Measurements from ENCODE around the gene IMP4.

The IMP4 gene

DNA sequence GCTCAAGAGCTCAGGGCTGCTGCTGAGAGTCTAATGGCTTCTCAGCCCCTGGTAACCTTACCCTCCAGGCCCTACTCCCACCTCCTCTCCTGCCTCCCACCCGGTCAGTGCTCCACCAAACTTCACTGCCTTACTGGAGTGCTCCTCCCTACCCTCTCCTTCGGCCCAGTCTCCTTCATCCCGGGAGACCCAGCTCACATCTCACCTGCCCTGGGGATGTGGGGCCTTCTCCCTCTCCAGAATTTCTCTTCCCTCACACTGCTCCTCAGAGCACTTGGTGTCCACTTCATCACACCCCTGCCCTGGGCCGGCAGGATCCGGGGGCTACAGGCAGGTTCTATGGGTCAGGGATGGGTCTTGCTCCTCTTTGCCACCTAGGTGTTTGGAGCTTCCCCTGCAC is 34.8 kb downstream of the IMP4 start:
- no peak for DNase-seq (ENCODE audit: low read depth, low spot score)

DNA sequence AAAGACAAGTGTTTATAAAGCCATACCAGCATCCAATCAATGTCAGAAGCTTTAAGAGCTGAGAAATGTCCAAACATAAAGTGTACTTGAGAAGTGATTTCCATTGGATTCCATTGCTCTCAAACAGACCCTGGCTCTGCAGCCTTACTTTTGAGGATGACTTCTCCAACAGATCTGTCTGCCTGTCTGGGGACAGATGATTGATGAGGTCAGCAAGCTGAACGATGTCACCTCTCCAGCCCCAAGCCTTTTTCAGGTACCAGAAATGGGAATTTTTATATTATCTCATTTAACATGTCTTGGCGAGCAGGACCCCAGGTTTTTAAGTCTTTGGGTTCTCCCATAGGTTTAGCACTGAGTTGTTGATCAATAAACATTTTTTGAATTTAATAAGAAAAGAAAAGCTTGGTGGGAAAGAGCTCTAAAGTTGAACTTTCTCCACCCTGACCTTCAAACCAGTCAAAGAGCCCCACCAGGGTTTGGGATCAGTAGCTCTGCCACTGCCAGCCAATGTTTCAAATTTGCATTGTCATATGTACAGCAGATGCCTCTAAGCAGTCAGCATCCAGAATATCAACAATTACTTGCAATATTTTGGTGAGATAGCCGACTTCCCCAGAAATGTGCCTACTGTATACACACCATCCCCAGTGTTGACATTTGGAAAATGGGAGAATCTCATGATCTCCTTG is 35.7 kb downstream of the IMP4 start:
- DNase-seq (ENCODE audit: low read depth, low spot score): no peak

DNA sequence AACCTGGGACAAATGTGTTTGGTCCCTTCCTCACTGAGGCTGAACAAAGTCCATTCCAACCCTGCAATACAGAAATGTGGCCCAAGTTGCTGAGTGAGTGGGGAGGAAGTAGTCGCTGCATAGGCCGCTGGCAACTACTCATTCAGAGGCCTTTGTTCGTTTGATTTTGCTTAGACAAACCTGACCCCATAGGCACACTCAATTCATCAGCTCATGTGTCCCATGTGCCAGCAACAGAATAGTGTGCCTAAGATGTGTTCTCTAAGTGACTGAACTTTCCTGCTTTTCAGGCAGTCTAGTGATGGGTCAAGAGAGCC is 36.2 kb downstream of the IMP4 start:
- no peak for DNase-seq (ENCODE audit: low read depth, low spot score)

DNA sequence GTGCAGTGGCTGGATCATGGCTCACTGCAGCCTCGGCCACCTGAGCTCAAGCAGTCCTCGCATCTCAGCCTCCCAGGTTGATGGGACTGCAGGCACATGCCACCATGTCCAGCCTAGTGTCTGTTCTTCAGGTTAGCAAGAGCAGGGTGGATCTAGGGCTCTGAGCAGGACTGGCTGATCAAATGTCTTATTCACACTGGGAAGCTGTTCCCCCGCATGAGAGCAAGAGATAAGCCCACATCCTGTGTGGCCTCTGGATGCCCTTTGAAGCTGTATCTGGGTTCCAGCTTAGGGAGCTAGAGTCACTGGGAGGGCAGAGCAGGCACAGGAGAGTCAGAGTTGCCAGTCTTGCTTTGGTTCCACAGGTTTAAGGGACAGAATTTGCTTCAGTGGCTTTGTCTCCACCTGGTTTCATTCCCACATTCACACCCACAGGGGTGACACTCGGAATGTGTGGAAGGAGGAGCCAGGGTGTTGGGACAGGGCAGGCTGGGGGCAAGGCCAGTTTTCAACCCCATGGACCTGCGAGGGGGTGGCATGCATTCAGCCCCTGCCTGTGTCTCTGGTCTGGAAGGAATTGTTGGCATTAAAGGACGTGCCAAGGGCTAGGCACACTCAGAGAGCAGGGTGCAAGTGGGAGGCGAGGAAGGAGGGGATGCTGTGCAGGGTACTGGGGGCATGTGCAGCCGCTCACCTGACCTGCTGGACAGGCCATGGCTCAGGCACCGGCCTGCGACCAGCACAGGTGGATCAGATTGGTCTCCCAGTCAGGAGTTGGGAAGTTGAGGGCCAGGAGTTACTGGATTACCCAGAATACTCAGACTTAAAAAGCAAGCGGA is 37.6 kb downstream of the IMP4 start:
- no peak for DNase-seq (ENCODE audit: low read depth, low spot score)

DNA sequence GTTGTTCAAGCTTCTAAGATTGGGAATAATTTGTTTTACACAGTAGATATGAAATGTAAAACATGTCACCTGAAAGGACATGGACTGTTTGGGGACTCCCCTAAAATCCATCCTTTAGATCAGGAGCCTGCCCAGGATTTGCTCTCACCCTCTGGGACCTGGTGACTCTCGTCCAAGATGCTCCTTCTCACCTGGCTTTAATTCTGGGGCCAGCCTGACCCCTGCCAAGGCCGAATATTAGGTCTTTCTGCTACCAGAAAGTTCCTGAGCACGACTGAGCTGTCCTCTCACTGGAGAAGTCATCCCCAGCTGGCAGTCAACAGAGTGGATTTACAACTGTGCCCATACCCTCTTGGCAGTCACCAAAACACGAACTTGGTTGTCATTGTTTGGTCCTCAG is 38.4 kb downstream of the IMP4 start:
- no peak for DNase-seq (ENCODE audit: low read depth, low spot score)

DNA sequence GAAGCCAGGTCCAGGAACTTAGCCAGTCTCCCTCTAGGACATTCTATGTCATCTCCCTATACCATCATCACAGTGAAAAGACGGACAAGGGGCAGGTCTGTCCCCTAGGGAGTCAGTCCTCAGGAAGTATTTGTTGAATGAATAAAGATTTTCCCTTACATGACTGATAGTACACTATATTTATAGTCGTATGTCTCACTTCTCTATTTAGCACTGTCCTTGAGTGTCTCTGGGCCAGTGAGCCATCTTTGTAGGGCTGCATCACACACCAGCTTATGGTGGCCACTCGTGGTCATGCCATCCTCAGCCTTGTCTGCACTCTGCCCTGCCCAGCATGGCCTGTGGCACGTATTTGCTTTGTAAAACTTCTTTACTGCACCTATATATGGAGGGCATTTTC is 38.9 kb downstream of the IMP4 start:
- no peak for DNase-seq (ENCODE audit: low read depth, low spot score)

DNA sequence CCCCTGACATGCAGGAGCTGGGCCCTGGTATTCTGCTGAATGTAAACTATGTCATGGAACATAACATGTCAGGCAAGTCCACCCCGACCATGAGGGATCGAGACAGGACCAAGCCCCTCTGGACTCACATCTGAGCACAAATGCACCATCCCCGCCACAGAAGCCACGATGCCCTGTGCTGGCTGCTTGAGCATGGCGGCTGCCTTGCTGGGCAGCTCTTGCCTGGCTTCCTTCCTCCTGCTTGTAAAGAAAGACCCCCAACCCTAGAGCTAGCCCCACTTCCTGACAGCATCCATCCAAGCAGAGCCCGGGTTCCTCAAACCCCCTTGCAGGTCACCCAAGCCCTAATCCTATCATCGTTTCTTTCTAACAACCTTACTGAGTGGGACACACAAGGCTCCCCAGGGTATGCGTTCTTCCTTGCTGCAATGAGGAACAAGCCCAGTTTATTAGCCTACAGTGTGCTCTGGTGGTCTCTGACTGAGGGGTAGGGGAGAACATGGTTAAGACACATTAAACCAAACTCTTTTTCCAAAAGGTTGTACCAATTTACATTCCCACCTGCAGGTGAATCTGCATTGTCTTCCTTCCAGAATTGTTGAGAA is 39.7 kb downstream of the IMP4 start:
- DNase-seq (ENCODE audit: low read depth, low spot score): no peak

DNA sequence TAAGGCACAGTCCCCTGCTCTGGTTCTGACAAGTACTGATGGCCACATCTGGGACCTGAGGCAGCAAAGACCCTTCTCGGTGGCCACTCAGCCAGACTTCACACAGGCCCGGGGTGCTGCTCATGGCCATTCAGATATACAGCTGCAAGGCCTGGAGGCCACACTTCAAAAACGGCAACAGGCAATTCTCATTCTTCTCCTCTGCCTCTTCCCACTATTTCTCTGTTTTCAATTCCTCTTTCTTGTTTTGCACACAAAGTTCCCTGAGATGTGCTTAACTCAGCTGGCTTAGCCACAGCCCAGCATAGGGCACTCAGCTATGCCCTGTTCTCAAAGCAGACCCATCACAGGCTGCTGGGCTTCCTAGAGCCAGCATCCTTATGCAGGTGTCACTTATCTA is 43.0 kb downstream of the IMP4 start:
- no peak for DNase-seq (ENCODE audit: low read depth, low spot score)

DNA sequence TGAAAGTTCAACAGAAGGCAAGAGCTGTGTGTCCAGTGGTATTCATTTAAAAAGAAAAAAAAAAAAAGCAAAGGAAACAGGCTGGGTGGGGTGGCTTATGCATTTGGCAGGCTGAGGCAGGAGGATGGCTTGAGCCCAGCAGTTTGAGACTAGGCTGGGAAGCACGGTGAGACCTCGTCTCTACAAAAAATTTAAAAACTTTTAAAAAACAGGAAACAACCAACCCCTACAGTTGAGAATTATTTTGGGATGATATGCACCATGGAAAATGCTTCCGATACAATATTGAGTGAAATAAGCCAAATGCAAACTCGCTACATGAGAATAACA is 44.3 kb downstream of the IMP4 start:
- DNase-seq (ENCODE audit: low read depth, low spot score): no peak

DNA sequence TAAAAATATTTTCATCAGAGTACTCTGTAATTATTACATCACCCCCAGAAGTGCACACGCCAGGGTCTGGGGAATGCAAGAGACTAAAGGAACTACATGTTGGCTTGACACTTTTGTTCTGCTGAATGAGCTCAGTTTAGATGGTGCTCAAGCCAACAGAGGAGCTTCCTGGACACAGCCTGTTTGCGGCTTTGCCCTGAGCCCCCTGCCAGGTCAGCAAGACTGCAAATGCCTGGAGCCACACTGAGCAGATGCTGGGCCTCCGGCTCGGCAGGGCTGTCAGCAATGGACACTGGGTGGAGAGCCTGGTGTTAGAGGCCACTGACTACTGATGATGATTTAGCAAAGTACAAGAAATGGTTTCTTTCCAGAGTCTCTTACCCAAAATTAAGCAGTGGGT is 45.1 kb downstream of the IMP4 start:
- DNase-seq (ENCODE audit: low read depth, low spot score): peak; percentile 29

DNA sequence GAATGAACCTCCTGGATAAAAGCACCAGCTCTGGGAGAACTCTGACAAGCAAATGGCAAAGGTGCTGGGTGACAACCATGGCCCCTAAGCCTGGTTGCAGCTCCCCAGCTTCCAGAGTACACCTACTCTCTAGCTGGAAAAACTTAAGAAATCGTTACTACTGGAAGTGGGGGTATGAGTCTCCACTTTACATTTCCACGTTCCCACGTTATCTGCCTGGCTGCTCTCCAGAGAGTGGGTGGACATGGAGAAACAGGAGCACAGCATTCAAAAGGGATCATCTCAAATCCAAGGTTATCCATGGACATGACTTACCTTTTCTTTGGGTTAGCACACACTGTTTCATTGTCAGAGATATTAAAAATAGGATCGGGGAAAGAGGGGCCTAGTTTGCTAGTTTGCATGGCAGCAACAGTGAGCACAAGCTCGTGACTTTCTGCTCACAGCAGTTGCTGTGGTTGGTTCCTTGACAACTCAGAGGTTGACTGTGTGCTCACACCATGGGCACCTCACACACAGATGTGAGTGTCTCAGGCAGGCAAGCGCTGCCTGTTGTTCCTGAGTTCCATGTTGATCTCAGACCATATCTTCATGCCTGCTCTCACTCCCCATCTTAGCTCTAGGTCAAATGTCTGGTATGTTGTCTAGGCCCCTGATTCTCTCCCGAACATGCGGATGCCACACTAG is 45.7 kb downstream of the IMP4 start:
- no peak for DNase-seq (ENCODE audit: low read depth, low spot score)

DNA sequence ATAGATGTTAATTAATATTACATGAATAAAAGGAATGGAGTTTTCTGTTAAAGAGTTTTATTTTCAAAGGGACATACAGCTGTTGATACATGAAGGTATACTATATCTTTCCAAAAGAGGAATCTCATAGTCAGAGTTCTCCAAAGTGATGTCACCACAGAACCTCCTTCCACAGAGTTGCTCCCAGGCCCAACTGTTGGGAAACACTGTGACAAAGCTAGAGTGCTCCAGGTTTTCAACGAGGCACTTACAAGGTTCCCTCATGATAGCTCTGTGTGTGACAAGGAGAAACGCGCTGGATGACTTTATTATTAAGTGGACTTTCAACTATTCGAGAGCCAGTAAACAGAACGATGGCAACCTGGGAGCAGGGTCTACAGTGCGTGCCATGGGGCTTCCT is 46.7 kb downstream of the IMP4 start:
- no peak for DNase-seq (ENCODE audit: low read depth, low spot score)

DNA sequence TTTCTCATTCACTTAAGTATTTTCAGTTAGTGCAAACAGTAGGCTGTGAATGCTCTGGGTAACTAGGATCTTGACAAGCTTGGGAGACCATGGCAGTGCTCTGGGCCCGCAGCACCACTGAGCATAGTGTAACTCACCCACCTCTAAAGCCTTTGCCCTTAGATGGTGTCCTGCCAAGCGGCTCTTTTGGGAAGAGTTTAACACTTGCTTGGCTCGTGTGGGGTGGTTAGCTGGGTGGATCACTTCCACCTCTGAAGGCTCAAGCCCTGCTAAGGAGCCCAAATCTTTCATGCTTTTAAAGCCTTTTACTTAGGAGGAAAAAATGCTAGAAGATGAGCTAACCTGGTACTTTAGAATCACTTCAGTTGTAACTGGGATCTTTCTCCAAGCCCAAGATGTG is 47.1 kb downstream of the IMP4 start:
- DNase-seq (ENCODE audit: low read depth, low spot score): no peak

DNA sequence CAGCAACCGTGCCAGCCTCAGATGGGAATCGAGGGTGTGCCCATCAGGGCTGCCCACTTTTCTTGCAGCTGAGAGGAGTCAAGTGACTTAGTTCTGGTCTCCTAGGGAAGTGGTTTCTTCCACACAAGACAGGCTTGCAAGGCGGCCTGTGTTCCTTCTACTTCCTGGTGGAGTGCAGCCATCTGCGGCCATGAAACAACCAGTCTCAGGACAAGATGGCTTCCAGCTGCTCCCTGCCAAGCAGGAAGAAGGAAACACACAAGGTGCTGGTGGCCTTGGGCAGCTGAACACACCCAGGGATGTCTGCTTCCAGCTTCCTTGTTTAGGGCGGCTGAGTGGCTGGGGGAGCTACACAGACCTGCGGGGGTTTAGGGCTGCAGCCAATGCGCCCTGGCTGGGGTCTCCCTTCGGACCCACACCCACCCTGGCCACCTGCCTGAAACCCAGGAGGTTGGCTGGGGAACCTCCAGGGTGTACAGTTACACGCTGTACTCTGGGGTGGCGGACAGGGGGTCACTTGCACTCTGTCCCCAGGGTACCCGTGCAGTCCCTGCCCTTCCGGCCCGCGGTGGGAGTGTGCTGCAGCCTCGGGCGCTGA is 47.9 kb downstream of the IMP4 start:
- no peak for DNase-seq (ENCODE audit: low read depth, low spot score)

DNA sequence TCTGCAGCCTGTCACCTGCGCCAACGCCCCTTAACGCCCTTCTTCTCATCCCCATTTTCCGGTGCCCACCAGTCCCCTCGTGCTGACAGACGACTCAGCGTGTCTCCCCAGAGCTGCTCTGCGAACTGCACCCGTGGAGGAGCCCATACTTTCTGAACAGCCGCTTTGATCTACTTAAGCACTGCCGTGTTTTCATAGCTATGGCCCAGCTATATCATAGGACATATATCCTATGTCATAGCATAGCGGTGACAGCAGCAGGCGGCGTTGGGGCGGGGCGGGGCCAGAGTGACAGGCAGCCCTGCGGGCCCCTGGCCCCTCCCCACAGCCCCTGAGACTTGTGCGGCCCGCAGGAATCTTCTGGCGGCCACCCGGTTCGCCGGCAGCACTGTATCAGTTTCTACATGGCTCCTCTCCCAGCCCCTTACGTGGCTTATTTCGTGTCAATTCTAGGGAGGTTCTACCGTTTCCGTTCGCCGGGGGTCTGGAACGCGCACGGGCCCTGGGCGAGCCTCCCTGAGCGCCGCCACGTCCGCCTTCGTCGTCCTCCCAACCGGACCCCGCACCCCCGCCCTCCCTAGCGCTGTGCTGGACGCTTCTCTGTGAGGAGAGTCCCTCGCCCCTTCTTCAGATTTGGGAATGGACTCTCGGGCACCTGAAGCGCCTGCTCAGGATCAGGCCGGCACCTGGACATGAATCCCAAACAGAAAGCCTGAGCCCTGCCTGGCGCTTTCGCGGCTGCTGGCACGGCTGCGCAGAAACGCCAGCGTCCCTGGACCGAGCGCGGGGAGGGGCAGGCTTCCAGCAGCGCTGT is 48.6 kb downstream of the IMP4 start:
- DNase-seq (ENCODE audit: low read depth, low spot score): peak; percentile 63

DNA sequence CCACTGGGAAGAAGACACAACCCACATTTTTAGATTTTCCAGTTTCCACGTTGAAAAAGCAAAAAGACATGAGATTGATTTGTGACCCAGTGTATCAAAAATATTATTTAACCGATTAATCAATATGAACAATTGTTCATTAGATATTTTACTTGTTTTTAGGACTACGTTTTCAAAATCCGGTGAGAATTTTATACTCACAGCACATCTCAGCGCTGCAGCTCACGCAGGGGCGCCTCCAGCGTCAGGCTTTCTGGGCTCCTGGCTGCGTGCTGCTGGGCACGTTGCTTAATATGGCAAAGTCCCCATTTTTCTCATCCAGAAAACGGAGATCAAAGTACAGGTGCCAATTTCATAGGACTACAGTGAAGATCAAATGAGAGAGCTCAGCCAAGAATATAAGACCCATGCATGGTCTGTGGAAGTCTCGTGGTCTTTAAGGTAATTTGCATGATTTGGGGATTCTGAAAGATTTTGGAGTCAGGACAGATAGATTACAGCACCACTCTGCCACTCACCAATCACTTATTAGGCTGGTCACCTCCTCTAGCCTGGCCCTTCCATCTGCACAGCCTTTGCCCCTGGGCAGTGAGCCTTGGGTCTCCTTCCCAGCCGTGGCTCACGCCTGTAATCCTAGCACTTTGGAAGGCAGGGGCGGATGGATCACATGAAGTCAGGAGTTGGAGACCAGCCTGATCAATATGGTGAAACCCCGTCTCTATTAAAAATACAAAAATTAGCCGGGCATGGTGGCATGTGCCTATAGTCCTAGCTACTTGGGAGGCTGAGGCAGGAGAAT is 49.4 kb downstream of the IMP4 start:
- no peak for DNase-seq (ENCODE audit: low read depth, low spot score)

DNA sequence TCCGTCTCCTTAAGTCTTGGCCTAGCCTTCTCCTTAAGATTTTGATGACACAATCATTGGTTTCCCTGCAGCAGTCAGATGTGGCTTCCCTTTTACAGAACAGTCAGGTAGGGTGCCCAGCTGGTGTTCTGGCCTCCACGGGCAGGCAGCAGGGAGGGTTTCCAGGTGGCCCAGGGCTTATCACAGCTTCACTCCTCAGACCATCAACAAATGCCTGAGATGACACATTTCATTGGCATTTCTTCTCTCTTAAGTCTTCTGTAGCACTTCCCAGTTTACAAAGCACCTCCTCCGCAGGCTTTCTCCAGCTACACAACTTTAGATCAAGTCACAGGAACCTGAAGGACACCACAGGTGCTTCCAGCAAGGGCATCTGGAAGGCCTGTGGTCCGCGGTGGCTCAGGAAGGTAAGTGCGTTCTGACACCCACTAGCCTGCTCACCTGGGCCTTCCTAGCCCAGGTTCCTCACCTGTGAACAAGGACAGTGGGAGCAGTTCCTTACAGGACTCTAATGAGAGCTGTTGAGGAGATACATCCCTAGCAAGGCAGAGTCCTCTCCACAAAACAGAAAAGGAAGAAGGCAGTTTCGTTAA is 50.7 kb downstream of the IMP4 start:
- DNase-seq (ENCODE audit: low read depth, low spot score): peak; percentile 70
